ENCODE measurements around the gene TAS2R8.
"Not testable (repeated sequence)": the region's sequence is repeated elsewhere in the genome, so short reads cannot be mapped to it uniquely, and the experiment has no call there.

Gene TAS2R8

GRCh38 chr12:10811883-10812536 is 4.9 kb upstream of the TAS2R8 start:
- no peak overlapping the region for H3K4me3 ChIP-seq (ENCODE audit: low read length in 2 of 2)
- H3K36me3 ChIP-seq (ENCODE audit: control insufficient read depth in 2 of 2, insufficient read depth in 2 of 2, low read length in 2 of 2) = no peaks in the 10 kb centered on the region
- H3K27me3 ChIP-seq (ENCODE audit: control insufficient read depth in 1 of 2, insufficient read depth in 2 of 2, low read length in 2 of 2) = no peaks in the 10 kb centered on the region
- H3K9ac ChIP-seq (ENCODE audit: low read length in 2 of 2) = no peak overlapping the region
- no peaks in the 10 kb centered on the region for H3K4me1 ChIP-seq (ENCODE audit: control insufficient read depth, insufficient read depth, low read length)
- no peak overlapping the region for H3K27ac ChIP-seq (ENCODE audit: low read length)
- no peaks in the 10 kb centered on the region for H3K9me3 ChIP-seq (ENCODE audit: control insufficient read depth in 2 of 2, low read length in 2 of 2)

- H3K27me3 ChIP-seq (ENCODE audit: control insufficient read depth in 1 of 2, insufficient read depth in 2 of 2, low read length in 2 of 2) = no peaks in the 10 kb centered on the region
- H3K4me1 ChIP-seq (ENCODE audit: control insufficient read depth, insufficient read depth, low read length) = no peaks in the 10 kb centered on the region
- no peaks in the 10 kb centered on the region for H3K9me3 ChIP-seq (ENCODE audit: control insufficient read depth in 2 of 2, low read length in 2 of 2)
- H3K4me3 ChIP-seq (ENCODE audit: low read length in 2 of 2) = no peak within 1 kb of the TSS
- no peak within 1 kb of the TSS for H3K27ac ChIP-seq (ENCODE audit: low read length)
- no peaks in the 10 kb centered on the region for H3K36me3 ChIP-seq (ENCODE audit: control insufficient read depth in 2 of 2, insufficient read depth in 2 of 2, low read length in 2 of 2)
- H3K9ac ChIP-seq (ENCODE audit: low read length in 2 of 2) = no peak within 1 kb of the TSS
These were observed 3.0 kb upstream of the TAS2R8 start, which contains the start of gene TAS2R9 for GRCh38 chr12:10810068-10810467. TAS2R9 (minus strand) TSS chr12:10810168; CDS start chr12:10810075, 93 bp downstream.

- H3K4me3 ChIP-seq (ENCODE audit: low read length in 2 of 2) = no peak within 1 kb of the TSS
- H3K36me3 ChIP-seq (ENCODE audit: control insufficient read depth in 2 of 2, insufficient read depth in 2 of 2, low read length in 2 of 2) = no peaks in the 10 kb centered on the region
- no peak within 1 kb of the TSS for H3K27ac ChIP-seq (ENCODE audit: low read length)
- no peaks in the 10 kb centered on the region for H3K9me3 ChIP-seq (ENCODE audit: control insufficient read depth in 2 of 2, low read length in 2 of 2)
- H3K27me3 ChIP-seq (ENCODE audit: control insufficient read depth in 1 of 2, insufficient read depth in 2 of 2, low read length in 2 of 2) = no peaks in the 10 kb centered on the region
- H3K9ac ChIP-seq (ENCODE audit: low read length in 2 of 2) = no peak within 1 kb of the TSS
- no peaks in the 10 kb centered on the region for H3K4me1 ChIP-seq (ENCODE audit: control insufficient read depth, insufficient read depth, low read length)
These were observed 4.5 kb downstream of the TAS2R8 start, which contains the start of gene TAS2R7 for GRCh38 chr12:10802587-10802986. TAS2R7 (minus strand) TSS chr12:10802627; CDS start chr12:10802570, 57 bp downstream.

- H3K27ac ChIP-seq (ENCODE audit: low read length) = no peak overlapping the region
- no peaks in the 10 kb centered on the region for H3K4me1 ChIP-seq (ENCODE audit: control insufficient read depth, insufficient read depth, low read length)
- no peaks in the 10 kb centered on the region for H3K27me3 ChIP-seq (ENCODE audit: control insufficient read depth in 1 of 2, insufficient read depth in 2 of 2, low read length in 2 of 2)
- H3K4me3 ChIP-seq (ENCODE audit: low read length in 2 of 2) = no peak overlapping the region
- H3K9me3 ChIP-seq (ENCODE audit: control insufficient read depth in 2 of 2, low read length in 2 of 2) = no peaks in the 10 kb centered on the region
- H3K9ac ChIP-seq (ENCODE audit: low read length in 2 of 2) = no peak overlapping the region
- no peaks in the 10 kb centered on the region for H3K36me3 ChIP-seq (ENCODE audit: control insufficient read depth in 2 of 2, insufficient read depth in 2 of 2, low read length in 2 of 2)
These were observed 5.3 kb downstream of the TAS2R8 start for GRCh38 chr12:10801741-10802140.

GRCh38 chr12:10794222-10794621 is 12.9 kb downstream of the TAS2R8 start:
- Histone ChIP-seq H3K9ac (ENCODE audit: low read length in 2 of 2) (no peak overlapping the region), H3K4me3 (ENCODE audit: low read length in 2 of 2) (no peak overlapping the region), H3K36me3 (ENCODE audit: control insufficient read depth in 2 of 2, insufficient read depth in 2 of 2, low read length in 2 of 2) (no peaks in the 10 kb centered on the region), H3K27me3 (ENCODE audit: control insufficient read depth in 1 of 2, insufficient read depth in 2 of 2, low read length in 2 of 2) (no peaks in the 10 kb centered on the region), H3K4me1 (ENCODE audit: control insufficient read depth, insufficient read depth, low read length) (no peaks in the 10 kb centered on the region), H3K27ac (ENCODE audit: low read length) (no peak overlapping the region), H3K9me3 (ENCODE audit: control insufficient read depth in 2 of 2, low read length in 2 of 2) (no peaks in the 10 kb centered on the region)

GRCh38 chr12:10791769-10792168 is 15.3 kb downstream of the TAS2R8 start:
- H3K4me1 ChIP-seq (ENCODE audit: control insufficient read depth, insufficient read depth, low read length); H3K9me3 ChIP-seq (ENCODE audit: control insufficient read depth in 2 of 2, low read length in 2 of 2); H3K27ac ChIP-seq (ENCODE audit: low read length); H3K9ac ChIP-seq (ENCODE audit: low read length in 2 of 2); H3K27me3 ChIP-seq (ENCODE audit: control insufficient read depth in 1 of 2, insufficient read depth in 2 of 2, low read length in 2 of 2); H3K4me3 ChIP-seq (ENCODE audit: low read length in 2 of 2); H3K36me3 ChIP-seq (ENCODE audit: control insufficient read depth in 2 of 2, insufficient read depth in 2 of 2, low read length in 2 of 2): not testable (repeated sequence)

- H3K9ac ChIP-seq (ENCODE audit: low read length in 2 of 2) = no peak overlapping the region
- H3K27me3 ChIP-seq (ENCODE audit: control insufficient read depth in 1 of 2, insufficient read depth in 2 of 2, low read length in 2 of 2) = no peaks in the 10 kb centered on the region
These were observed 23.8 kb downstream of the TAS2R8 start for GRCh38 chr12:10783252-10783651.

GRCh38 chr12:10779103-10779502 is 28.0 kb downstream of the TAS2R8 start:
- Histone ChIP-seq H3K36me3 (ENCODE audit: control insufficient read depth in 2 of 2, insufficient read depth in 2 of 2, low read length in 2 of 2) (no peaks in the 10 kb centered on the region), H3K4me3 (ENCODE audit: low read length in 2 of 2) (no peak overlapping the region), H3K27ac (ENCODE audit: low read length) (no peak overlapping the region), H3K27me3 (ENCODE audit: control insufficient read depth in 1 of 2, insufficient read depth in 2 of 2, low read length in 2 of 2) (peaks cover 1 to 2% of the 10 kb centered on the region in 2 donors), H3K9me3 (ENCODE audit: control insufficient read depth in 2 of 2, low read length in 2 of 2) (no peaks in the 10 kb centered on the region), H3K4me1 (ENCODE audit: control insufficient read depth, insufficient read depth, low read length) (no peaks in the 10 kb centered on the region), H3K9ac (ENCODE audit: low read length in 2 of 2) (no peak overlapping the region)

More at GRCh38 chr12:10783252-10783651, 23.8 kb downstream of the TAS2R8 start:
- Histone ChIP-seq H3K27ac (ENCODE audit: low read length) (no peak overlapping the region), H3K4me3 (ENCODE audit: low read length in 2 of 2) (no peak overlapping the region), H3K36me3 (ENCODE audit: control insufficient read depth in 2 of 2, insufficient read depth in 2 of 2, low read length in 2 of 2) (no peaks in the 10 kb centered on the region), H3K4me1 (ENCODE audit: control insufficient read depth, insufficient read depth, low read length) (no peaks in the 10 kb centered on the region), H3K9me3 (ENCODE audit: control insufficient read depth in 2 of 2, low read length in 2 of 2) (no peaks in the 10 kb centered on the region)

GRCh38 chr12:10771132-10771733 is 35.9 kb downstream of the TAS2R8 start:
- H3K27me3 ChIP-seq (ENCODE audit: control insufficient read depth in 1 of 2, insufficient read depth in 2 of 2, low read length in 2 of 2) = peaks cover 2 to 5% of the 10 kb centered on the region in 2 donors
- no peaks in the 10 kb centered on the region for H3K4me1 ChIP-seq (ENCODE audit: control insufficient read depth, insufficient read depth, low read length)
- H3K36me3 ChIP-seq (ENCODE audit: control insufficient read depth in 2 of 2, insufficient read depth in 2 of 2, low read length in 2 of 2) = no peaks in the 10 kb centered on the region
- H3K9ac ChIP-seq (ENCODE audit: low read length in 2 of 2) = no peak overlapping the region
- no peak overlapping the region for H3K27ac ChIP-seq (ENCODE audit: low read length)
- H3K4me3 ChIP-seq (ENCODE audit: low read length in 2 of 2) = no peak overlapping the region
- no peaks in the 10 kb centered on the region for H3K9me3 ChIP-seq (ENCODE audit: control insufficient read depth in 2 of 2, low read length in 2 of 2)

- Histone ChIP-seq H3K27me3 (ENCODE audit: control insufficient read depth in 1 of 2, insufficient read depth in 2 of 2, low read length in 2 of 2) (peaks cover 0 to 4% of the 10 kb centered on the region in 2 donors), H3K9me3 (ENCODE audit: control insufficient read depth in 2 of 2, low read length in 2 of 2) (peaks cover 4 to 7% of the 10 kb centered on the region in 2 donors), H3K4me3 (ENCODE audit: low read length in 2 of 2) (no peak overlapping the region), H3K36me3 (ENCODE audit: control insufficient read depth in 2 of 2, insufficient read depth in 2 of 2, low read length in 2 of 2) (no peaks in the 10 kb centered on the region), H3K4me1 (ENCODE audit: control insufficient read depth, insufficient read depth, low read length) (no peaks in the 10 kb centered on the region), H3K9ac (ENCODE audit: low read length in 2 of 2) (no peak overlapping the region), H3K27ac (ENCODE audit: low read length) (no peak overlapping the region)
These were observed 47.4 kb downstream of the TAS2R8 start for GRCh38 chr12:10759657-10760056.

- Histone ChIP-seq H3K36me3 (ENCODE audit: control insufficient read depth in 2 of 2, insufficient read depth in 2 of 2, low read length in 2 of 2) (no peaks in the 10 kb centered on the region), H3K4me3 (ENCODE audit: low read length in 2 of 2) (no peak overlapping the region), H3K27me3 (ENCODE audit: control insufficient read depth in 1 of 2, insufficient read depth in 2 of 2, low read length in 2 of 2) (no peaks in the 10 kb centered on the region), H3K27ac (ENCODE audit: low read length) (no peak overlapping the region), H3K4me1 (ENCODE audit: control insufficient read depth, insufficient read depth, low read length) (no peaks in the 10 kb centered on the region), H3K9me3 (ENCODE audit: control insufficient read depth in 2 of 2, low read length in 2 of 2) (peaks cover 4 to 7% of the 10 kb centered on the region in 2 donors), H3K9ac (ENCODE audit: low read length in 2 of 2) (no peak overlapping the region)
These were observed 50.9 kb downstream of the TAS2R8 start for GRCh38 chr12:10756194-10756593.
